Melanocyte of skin (primary cell): ENCODE measurements around the gene TOM1. TPM values are rescaled to one million over a fixed set of nuclear protein-coding genes. Genes with fewer than 3 reads are reported as not detected.

ENCODE experiments used
- small RNA-seq, 2 donors: library from RNA; depleted of rRNA; stranded (forward); fragments of <200 nt; gene quantifications; one replicate each; pipeline ENCODE3, GENCODE V24; 2012
- total RNA-seq, 2 donors: library from RNA; depleted of rRNA; stranded (reverse); fragments of >200 nt; gene quantifications; 2 replicates each; pipeline ENCODE4 v1.2.3, GENCODE V29; 2012

TOM1 gene
- total RNA-seq, result 10 to 100 TPM; 77.8 to 81.9 TPM

DNA sequence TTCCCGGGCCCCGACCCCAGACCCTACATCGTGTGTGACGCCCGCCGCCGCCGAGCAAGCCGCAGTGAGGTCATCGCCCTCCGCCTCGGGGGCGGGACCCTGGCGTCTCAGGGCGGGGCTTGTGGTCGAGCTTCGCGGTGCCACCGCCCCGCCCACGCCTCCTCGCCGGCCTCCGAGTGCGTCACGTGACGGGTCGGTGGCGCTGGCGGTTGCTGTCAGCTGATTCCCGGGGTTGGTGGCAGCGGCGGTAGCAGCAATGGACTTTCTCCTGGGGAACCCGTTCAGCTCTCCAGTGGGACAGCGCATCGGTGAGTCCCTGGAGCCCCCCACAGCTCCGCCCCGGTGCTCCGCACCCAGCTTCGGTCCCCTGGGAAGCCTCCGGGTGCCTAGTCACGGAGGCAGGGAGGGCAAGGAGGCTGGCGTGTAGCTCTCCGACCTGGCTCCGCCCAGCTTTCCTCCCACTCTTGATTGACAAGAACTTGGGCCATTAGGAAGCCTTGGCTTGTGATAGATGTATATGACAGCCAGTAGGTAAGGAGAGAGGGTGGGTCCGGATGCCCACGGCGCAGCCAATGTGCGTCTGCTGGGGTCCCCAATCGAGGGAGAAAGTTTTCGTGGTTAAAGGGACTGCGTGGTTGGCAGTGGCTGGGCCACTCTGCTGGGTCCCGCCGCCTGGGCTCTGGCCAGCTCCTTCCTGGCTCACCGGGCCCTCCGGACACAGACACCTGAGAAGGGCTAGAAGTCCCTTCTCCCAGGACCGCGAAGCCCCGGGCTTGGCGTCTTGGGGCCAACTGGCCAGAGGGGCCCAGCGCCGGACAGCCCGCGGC, at the start of gene TOM1:
TOM1 (plus strand) TSS at position 222 of the 827 bp plus-strand sequence; CDS start at position 257, 35 bp downstream.

GRCh38 chr22:35257321-35258190, 42.1 kb upstream of the TOM1 start, which contains the start of gene HMGXB4:
Gene HMGXB4 (plus strand): TSS chr22:35257493. CDS start chr22:35262391, 4,898 bp downstream.

DNA sequence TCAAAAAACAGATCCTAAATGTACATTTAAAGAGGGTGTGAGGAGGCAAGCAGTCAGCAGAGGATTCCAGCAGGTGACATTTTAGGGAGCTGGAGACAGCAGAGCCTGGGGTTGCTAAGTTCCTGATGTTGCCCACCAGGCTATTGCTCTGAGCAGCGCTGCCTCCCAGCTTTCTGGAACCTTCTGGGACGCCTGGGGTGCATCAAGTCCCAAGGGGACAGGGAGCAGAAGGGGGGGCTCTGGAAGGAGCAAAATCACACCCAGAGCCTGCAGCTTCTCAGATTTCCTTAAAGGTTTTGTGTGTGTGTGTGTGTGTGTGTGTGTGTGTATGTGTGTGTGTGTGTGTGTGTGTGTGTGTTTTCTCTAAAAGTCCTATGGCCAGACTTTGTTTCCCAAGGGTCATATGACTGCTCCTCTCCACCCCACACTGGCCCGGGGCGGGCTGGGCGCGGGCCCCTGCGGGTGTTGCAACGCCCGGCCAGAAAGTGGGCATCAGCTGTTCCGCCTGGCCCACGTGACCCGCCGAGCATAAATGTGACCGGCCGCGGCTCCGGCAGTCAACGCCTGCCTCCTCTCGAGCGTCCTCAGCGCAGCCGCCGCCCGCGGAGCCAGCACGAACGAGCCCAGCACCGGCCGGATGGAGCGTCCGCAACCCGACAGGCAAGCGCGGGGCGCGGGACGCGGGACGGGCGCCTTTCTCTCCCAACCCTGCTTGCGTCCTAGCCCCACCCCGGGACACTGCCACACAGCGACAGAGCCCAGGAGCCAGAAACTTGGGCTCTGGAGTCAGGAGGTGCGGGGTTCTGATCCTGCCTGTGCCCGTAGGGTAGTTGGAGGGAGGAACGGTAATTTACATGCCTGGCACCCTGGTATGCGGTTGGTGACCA, 81.1 kb downstream of the TOM1 start, which contains the start of gene HMOX1:
HMOX1 (plus strand) TSS at position 560 of the 887 bp plus-strand sequence; CDS start at position 638, 78 bp downstream.

Small RNA genes within 50 kb of the gene (small RNA-seq; reads per million reads assigned to genes)
- gene MIR3909 (5.4 to 8.8 reads per million in 2 donors), gene MIR6069 (0 reads per million in 2 donors)

Other genes starting within 250 kb of the TOM1 start
- not detected for gene ISX, start 233.7 kb upstream of the TOM1 start, total RNA-seq
- 10 to 100 TPM; 17.6 to 20.3 TPM for gene HMGXB4, start 42.4 kb upstream of the TOM1 start, total RNA-seq
- gene HMOX1, start 81.2 kb downstream of the TOM1 start, total RNA-seq, result 10 to 100 TPM; 22.7 to 54.3 TPM
- gene MCM5, start 100.2 kb downstream of the TOM1 start, total RNA-seq, result 10 to 100 TPM; 28.6 to 71.9 TPM
- gene RASD2, start 240.9 kb downstream of the TOM1 start, total RNA-seq, result under 1 TPM in 1 of 2 donors, not detected in 1; 0.34 TPM